OCI-LY3 (cell line): Measurements from ENCODE around the gene AMBRA1.

Experiments
- H2AFZ ChIP-seq: fragments of 200-600, 300-600 bp; shearing (Covaris generic); 2 replicates; pipeline ENCODE4 v1.6.0; 2014; ENCODE audit warnings: antibody characterized with exemption, low read depth, low read length
- H3K27ac ChIP-seq: fragments of 200-600, 300-600 bp; sonication (generic); 2 replicates; pipeline ENCODE4 v1.5.1; 2014; ENCODE audit warnings: mild to moderate bottlenecking, low read length, moderate library complexity, mixed read lengths
- H3K27me3 ChIP-seq: fragments of 200-600, 300-600 bp; sonication (generic); 2 replicates; pipeline ENCODE4 v1.6.1; 2014; ENCODE audit warnings: low read depth, low read length, mixed read lengths
- H3K36me3 ChIP-seq: fragments of 200-600, 300-600 bp; sonication (generic); replicated peaks from 2 replicates; pipeline ENCODE3; 2014; ENCODE audit warnings: low read depth, low read length, mixed read lengths
- H3K4me1 ChIP-seq: fragments of 300-600, 200-600 bp; sonication (generic); 2 replicates; pipeline ENCODE4 v1.6.1; 2014; ENCODE audit warnings: low read length, mixed read lengths
- H3K4me2 ChIP-seq: fragments of 200-600, 300-600 bp; sonication (generic); 2 replicates; pipeline ENCODE4 v1.6.1; 2014; ENCODE audit warnings: low read length, mixed read lengths
- H3K4me3 ChIP-seq: fragments of 300-600, 200-600 bp; sonication (generic); 2 replicates; pipeline ENCODE4 v1.5.1; 2014; ENCODE audit warnings: antibody characterized with exemption, mild to moderate bottlenecking, low read length, moderate library complexity
- H3K79me2 ChIP-seq: fragments of 300-600, 200-600 bp; shearing (Covaris generic); 2 replicates; pipeline ENCODE4 v1.6.1; 2014; ENCODE audit warnings: mild to moderate bottlenecking, low read length, mixed read lengths
- H3K9ac ChIP-seq: fragments of 300-600, 200-600 bp; shearing (Covaris generic); 2 replicates; pipeline ENCODE4 v1.6.0; 2014; ENCODE audit warnings: mild to moderate bottlenecking, low read length, moderate library complexity
- H3K9me3 ChIP-seq: fragments of 200-600, 300-600 bp; shearing (Covaris generic); 2 replicates; pipeline ENCODE4 v1.6.1; 2014; ENCODE audit warnings: low read length, mixed read lengths; ENCODE audit not compliant: insufficient read depth
- H4K20me1 ChIP-seq: fragments of 200-600, 300-600 bp; sonication (generic); 2 replicates; pipeline ENCODE4 v1.6.1; 2016; ENCODE audit warnings: low read length, mixed read lengths; ENCODE audit not compliant: insufficient read depth
- CTCF ChIP-seq: fragments of 200-600, 300-600 bp; sonication (generic); IDR thresholded peaks from 2 replicates; pipeline ENCODE4 v1.5.1; 2014; ENCODE audit warnings: antibody characterized with exemption, low read length, low read depth
- EZH2phosphoT487 ChIP-seq: fragments of 200-600 bp; shearing (Covaris generic); IDR thresholded peaks from 2 replicates; pipeline ENCODE4 v1.6.1; 2018; ENCODE audit warnings: antibody characterized with exemption, mixed run types, low read depth

AMBRA1 gene

GRCh38 chr11:46385169-46386004 lies 208.4 kb downstream of the AMBRA1 start:
- no peak overlapping the region for H3K4me3 ChIP-seq
- TF ChIP-seq CTCF (no peak), EZH2phosphoT487 (no peak)
- H3K4me1 ChIP-seq = peaks cover 2% of the 10 kb centered on the region; the same call in 1 of the 2 replicates
- H3K9ac ChIP-seq = no peak overlapping the region
- H4K20me1 ChIP-seq = no peaks in the 10 kb centered on the region
- H3K9me3 ChIP-seq = no peaks in the 10 kb centered on the region
- H3K27me3 ChIP-seq = peaks cover 14% of the 10 kb centered on the region
- no peak overlapping the region for H2AFZ ChIP-seq
- H3K79me2 ChIP-seq = no peaks in the 10 kb centered on the region
- no peaks in the 10 kb centered on the region for H3K36me3 ChIP-seq
- no peak overlapping the region for H3K4me2 ChIP-seq
- no peak overlapping the region for H3K27ac ChIP-seq

- Histone ChIP-seq H2AFZ (no peak overlapping the region), H3K36me3 (no peaks in the 10 kb centered on the region), H3K9ac (no peak overlapping the region), H3K27me3 (peaks cover 13% of the 10 kb centered on the region), H3K9me3 (no peaks in the 10 kb centered on the region), H3K79me2 (no peaks in the 10 kb centered on the region), H3K4me2 (no peak overlapping the region), H3K4me3 (no peak overlapping the region), H3K4me1 (peaks cover 3% of the 10 kb centered on the region; the same call in 1 of the 2 replicates), H4K20me1 (no peaks in the 10 kb centered on the region), H3K27ac (no peak overlapping the region)
- no peak for TF ChIP-seq CTCF
- TF ChIP-seq EZH2phosphoT487 = no peak
These were observed 209.7 kb downstream of the AMBRA1 start for GRCh38 chr11:46383974-46384701.

GRCh38 chr11:46383404-46383758 lies 210.4 kb downstream of the AMBRA1 start:
- Histone ChIP-seq H3K4me3 (no peak overlapping the region), H3K36me3 (no peaks in the 10 kb centered on the region), H3K4me1 (peaks cover 3% of the 10 kb centered on the region; the same call in 1 of the 2 replicates), H3K27ac (no peak overlapping the region), H2AFZ (no peak overlapping the region), H3K27me3 (peaks cover 5% of the 10 kb centered on the region), H3K4me2 (no peak overlapping the region), H4K20me1 (no peaks in the 10 kb centered on the region), H3K79me2 (no peaks in the 10 kb centered on the region), H3K9ac (no peak overlapping the region), H3K9me3 (no peaks in the 10 kb centered on the region)
- TF ChIP-seq EZH2phosphoT487 (no peak), CTCF (no peak)

GRCh38 chr11:46382646-46383403 lies 211.0 kb downstream of the AMBRA1 start:
- Histone ChIP-seq H3K27me3 (no peaks in the 10 kb centered on the region), H3K4me2 (peak overlapping the region; percentile 89; the same call in 1 of the 2 replicates), H3K79me2 (no peaks in the 10 kb centered on the region), H3K4me3 (peak overlapping the region; percentile 88; the same call in 1 of the 2 replicates), H4K20me1 (no peaks in the 10 kb centered on the region), H3K4me1 (peaks cover 3% of the 10 kb centered on the region; the same call in 1 of the 2 replicates), H3K9ac (no peak overlapping the region), H3K36me3 (no peaks in the 10 kb centered on the region), H2AFZ (no peak overlapping the region), H3K27ac (no peak overlapping the region), H3K9me3 (no peaks in the 10 kb centered on the region)
- TF ChIP-seq CTCF = peak; percentile 60
- TF ChIP-seq EZH2phosphoT487 = no peak
